MM.1S (cell line): ENCODE data around the gene SESTD1.

Experiments used
- DNase-seq: peaks from one replicate; pipeline ENCODE4 v3.0.0-alpha.2; 2015
- H2AFZ ChIP-seq: fragments of 300-600 bp; sonication (generic); 2 replicates; pipeline ENCODE4 v1.6.0; 2016; ENCODE audit warnings: antibody characterized with exemption, low read length
- H3F3A ChIP-seq: fragments of 300-600 bp; sonication (generic); 2 replicates; pipeline ENCODE4 v1.6.1; 2016; ENCODE audit warnings: mild to moderate bottlenecking, antibody characterized with exemption, low read length, moderate library complexity, mixed read lengths; ENCODE audit not compliant: insufficient read depth
- H3K27ac ChIP-seq: fragments of 300-600 bp; sonication (generic); 2 replicates; pipeline ENCODE4 v1.5.1; 2016; ENCODE audit warnings: mild to moderate bottlenecking, low read length
- H3K27me3 ChIP-seq: fragments of 300-600 bp; sonication (generic); replicated peaks from 2 replicates; pipeline ENCODE4 v1.6.0; 2016; ENCODE audit warnings: low read length; ENCODE audit not compliant: insufficient read depth
- H3K36me3 ChIP-seq: fragments of 300-600 bp; sonication (generic); replicated peaks from 2 replicates; pipeline ENCODE4 v1.6.1; 2016; ENCODE audit warnings: mild to moderate bottlenecking, low read length, mixed read lengths; ENCODE audit not compliant: insufficient read depth
- H3K4me1 ChIP-seq: fragments of 300-600 bp; sonication (generic); 2 replicates; pipeline ENCODE4 v1.6.1; 2016; ENCODE audit warnings: low read length, mixed read lengths
- H3K4me2 ChIP-seq: fragments of 300-600 bp; sonication (generic); 2 replicates; pipeline ENCODE4 v1.6.0; 2016; ENCODE audit warnings: low read depth, low read length
- H3K4me3 ChIP-seq: fragments of 300-600 bp; sonication (generic); 2 replicates; pipeline ENCODE4 v1.5.1; 2016; ENCODE audit warnings: low read length, mixed read lengths
- H3K79me2 ChIP-seq: fragments of 300-600 bp; sonication (generic); 2 replicates; pipeline ENCODE4 v1.6.1; 2016; ENCODE audit warnings: mixed run types, low read length, mixed read lengths
- H3K9ac ChIP-seq: fragments of 300-600 bp; sonication (generic); 2 replicates; pipeline ENCODE4 v1.6.1; 2016; ENCODE audit warnings: low read length, mixed read lengths
- H3K9me2 ChIP-seq: fragments of 300-600 bp; sonication (generic); replicated peaks from 2 replicates; pipeline ENCODE4 v1.6.1; 2016; ENCODE audit warnings: mild to moderate bottlenecking, low read length, mixed read lengths; ENCODE audit not compliant: insufficient read depth
- H3K9me3 ChIP-seq: fragments of 300-600 bp; sonication (generic); replicated peaks from 2 replicates; pipeline ENCODE4 v1.6.1; 2016; ENCODE audit warnings: mild to moderate bottlenecking, low read length, mixed read lengths; ENCODE audit not compliant: insufficient read depth
- H4K20me1 ChIP-seq: fragments of 300-600 bp; sonication (generic); 2 replicates; pipeline ENCODE4 v1.6.1; 2016; ENCODE audit warnings: mild to moderate bottlenecking, low read length, moderate library complexity, mixed read lengths; ENCODE audit not compliant: insufficient read depth
- EZH2 ChIP-seq: fragments of 300-600 bp; sonication (generic); optimal IDR thresholded peaks from 2 replicates; pipeline ENCODE3; 2017; ENCODE audit warnings: low read depth, mild to moderate bottlenecking, antibody characterized with exemption, low read length, mixed read lengths
- EZH2phosphoT487 ChIP-seq: fragments of 300-600 bp; sonication (generic); IDR thresholded peaks from 2 replicates; pipeline ENCODE4 v1.6.1; 2018; ENCODE audit warnings: antibody characterized with exemption, low read length
- TF ChIP-seq, protein P1 (sequence below): fragments of 300-600 bp; sonication (generic); IDR thresholded peaks from 2 replicates; pipeline ENCODE4 v1.5.1; 2016; ENCODE audit warnings: antibody characterized with exemption, low read length, mixed read lengths

The SESTD1 gene

GRCh38 chr2:179172894-179173293 is 91.7 kb downstream of the SESTD1 start:
- H3K36me3 ChIP-seq, result no peaks in the 10 kb centered on the region

DNA sequence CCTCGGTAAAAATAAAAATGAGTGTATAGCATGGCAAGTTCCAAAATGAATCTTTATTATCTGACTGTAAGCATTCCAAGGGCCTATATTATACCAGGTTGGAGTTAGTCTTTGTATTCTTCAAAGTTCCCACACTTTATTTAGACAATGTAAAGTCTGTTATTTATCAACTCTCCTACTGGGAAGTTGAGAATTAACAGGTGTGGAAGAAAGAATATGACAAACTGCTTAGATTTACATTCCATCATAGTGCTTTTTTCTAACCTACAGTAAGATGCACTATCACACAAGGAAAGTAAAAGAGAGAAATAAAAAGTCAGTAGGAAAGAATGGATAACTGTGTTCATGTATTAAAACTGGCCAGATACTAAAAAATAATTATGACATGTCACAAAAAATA is 93.3 kb downstream of the SESTD1 start:
- H2AFZ ChIP-seq, result no peak overlapping the region
- no peaks in the 10 kb centered on the region for H3K9me2 ChIP-seq
- H3K36me3 ChIP-seq, result no peaks in the 10 kb centered on the region
- no peak overlapping the region for H3K27ac ChIP-seq
- no peaks in the 10 kb centered on the region for H3K4me1 ChIP-seq
- no peaks in the 10 kb centered on the region for H3K79me2 ChIP-seq
- H3K4me3 ChIP-seq, result no peak overlapping the region
- no peak overlapping the region for H3K4me2 ChIP-seq
- H4K20me1 ChIP-seq, result no peaks in the 10 kb centered on the region
- H3K27me3 ChIP-seq, result no peaks in the 10 kb centered on the region
- no peaks in the 10 kb centered on the region for H3F3A ChIP-seq
- TF ChIP-seq EZH2phosphoT487, result no peak
- TF ChIP-seq EZH2, result no peak
- TF ChIP-seq, protein P1, sequence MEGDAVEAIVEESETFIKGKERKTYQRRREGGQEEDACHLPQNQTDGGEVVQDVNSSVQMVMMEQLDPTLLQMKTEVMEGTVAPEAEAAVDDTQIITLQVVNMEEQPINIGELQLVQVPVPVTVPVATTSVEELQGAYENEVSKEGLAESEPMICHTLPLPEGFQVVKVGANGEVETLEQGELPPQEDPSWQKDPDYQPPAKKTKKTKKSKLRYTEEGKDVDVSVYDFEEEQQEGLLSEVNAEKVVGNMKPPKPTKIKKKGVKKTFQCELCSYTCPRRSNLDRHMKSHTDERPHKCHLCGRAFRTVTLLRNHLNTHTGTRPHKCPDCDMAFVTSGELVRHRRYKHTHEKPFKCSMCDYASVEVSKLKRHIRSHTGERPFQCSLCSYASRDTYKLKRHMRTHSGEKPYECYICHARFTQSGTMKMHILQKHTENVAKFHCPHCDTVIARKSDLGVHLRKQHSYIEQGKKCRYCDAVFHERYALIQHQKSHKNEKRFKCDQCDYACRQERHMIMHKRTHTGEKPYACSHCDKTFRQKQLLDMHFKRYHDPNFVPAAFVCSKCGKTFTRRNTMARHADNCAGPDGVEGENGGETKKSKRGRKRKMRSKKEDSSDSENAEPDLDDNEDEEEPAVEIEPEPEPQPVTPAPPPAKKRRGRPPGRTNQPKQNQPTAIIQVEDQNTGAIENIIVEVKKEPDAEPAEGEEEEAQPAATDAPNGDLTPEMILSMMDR, result no peak
- no peaks in the 10 kb centered on the region for H3K9me3 ChIP-seq
- no peak overlapping the region for H3K9ac ChIP-seq
- no peak for DNase-seq

More at GRCh38 chr2:179172894-179173293, 91.7 kb downstream of the SESTD1 start:
- Histone ChIP-seq H3K9ac (no peak overlapping the region), H3K9me2 (no peaks in the 10 kb centered on the region), H3K79me2 (no peaks in the 10 kb centered on the region), H4K20me1 (no peaks in the 10 kb centered on the region), H3K4me1 (no peaks in the 10 kb centered on the region), H3K4me3 (no peak overlapping the region), H2AFZ (no peak overlapping the region), H3K27me3 (no peaks in the 10 kb centered on the region), H3K4me2 (no peak overlapping the region), H3K27ac (no peak overlapping the region), H3F3A (no peaks in the 10 kb centered on the region), H3K9me3 (no peaks in the 10 kb centered on the region)
- TF ChIP-seq, protein P1, result no peak
- TF ChIP-seq EZH2phosphoT487 (no peak), EZH2 (no peak)
- no peak for DNase-seq

GRCh38 chr2:179170901-179171300 is 93.7 kb downstream of the SESTD1 start:
- no peaks in the 10 kb centered on the region for H3K27me3 ChIP-seq
- H3K4me1 ChIP-seq, result no peaks in the 10 kb centered on the region

More at GRCh38 chr2:179170901-179171300, 93.7 kb downstream of the SESTD1 start:
- Histone ChIP-seq H3K9ac (no peak overlapping the region), H3K79me2 (no peaks in the 10 kb centered on the region), H3K4me3 (no peak overlapping the region), H3K27ac (no peak overlapping the region), H4K20me1 (no peaks in the 10 kb centered on the region), H3K36me3 (no peaks in the 10 kb centered on the region), H3K9me2 (no peaks in the 10 kb centered on the region), H3K9me3 (no peaks in the 10 kb centered on the region), H3K4me2 (no peak overlapping the region), H2AFZ (no peak overlapping the region), H3F3A (no peaks in the 10 kb centered on the region)
- no peak for DNase-seq
- no peak for TF ChIP-seq EZH2
- TF ChIP-seq, protein P1, result no peak
- no peak for TF ChIP-seq EZH2phosphoT487
